Fibroblast of pulmonary artery (primary cell): ENCODE measurements around the gene FAM229A.

Experiments used
- DNase-seq: peaks from one replicate; pipeline ENCODE4 v3.0.0-alpha.2; 2010; ENCODE audit warnings: low read depth
- H3K4me3 ChIP-seq: replicated peaks from 2 replicates; pipeline ENCODE4 v1.5.1; 2011; ENCODE audit warnings: low read depth, mild to moderate bottlenecking, control low read depth, low read length, moderate library complexity
- CTCF ChIP-seq: IDR thresholded peaks from 2 replicates; pipeline ENCODE4 v1.5.1; 2011; ENCODE audit warnings: mild to moderate bottlenecking, control low read depth, low read length, inconsistent platforms; ENCODE audit errors: missing control alignments

FAM229A gene

GRCh38 chr1:32362474-32363313 is at the start of gene FAM229A, which contains the start of gene TSSK3:
FAM229A (minus strand) TSS chr1:32362485; CDS start chr1:32362091, 394 bp downstream.
TSSK3 (plus strand) TSS chr1:32362539; CDS start chr1:32362702, 163 bp downstream.
- no peak for TF ChIP-seq CTCF
- H3K4me3 ChIP-seq: peak within 1 kb of the TSS; percentile 33
- no peak for DNase-seq

GRCh38 chr1:32411261-32411660 is 49.0 kb upstream of the FAM229A start:
- TF ChIP-seq CTCF: no peak
- DNase-seq: no peak
- H3K4me3 ChIP-seq: no peak overlapping the region

- no peak overlapping the region for H3K4me3 ChIP-seq
- no peak for TF ChIP-seq CTCF
- DNase-seq: no peak
These were observed 44.4 kb upstream of the FAM229A start for GRCh38 chr1:32406629-32407111.

- TF ChIP-seq CTCF: no peak
- DNase-seq: no peak
- H3K4me3 ChIP-seq: no peak overlapping the region
These were observed 43.6 kb upstream of the FAM229A start for GRCh38 chr1:32405672-32406467.

GRCh38 chr1:32404946-32405345 is 42.7 kb upstream of the FAM229A start:
- no peak for TF ChIP-seq CTCF
- no peak overlapping the region for H3K4me3 ChIP-seq
- no peak for DNase-seq

GRCh38 chr1:32400876-32401631 is 38.8 kb upstream of the FAM229A start:
- peak; percentile 94 for TF ChIP-seq CTCF
- no peak overlapping the region for H3K4me3 ChIP-seq
- peak; percentile 86 for DNase-seq
